Testis (tissue), 3 donors: ENCODE data around the gene TRPM3. TPM values are rescaled to one million over a fixed set of nuclear protein-coding genes. Genes with fewer than 3 reads are reported as not detected.

Experiments used
- DNase-seq: peaks from one replicate; pipeline ENCODE4 v3.0.0-alpha.2; 2019
- H3K27ac ChIP-seq, 2 donors: fragments of 200-600 bp; sonication (generic); one replicate each; pipeline ENCODE4 v1.5.1; 2019
- H3K27me3 ChIP-seq: fragments of 200-600 bp; sonication (generic); one replicate; pipeline ENCODE4 v1.5.1; 2019
- H3K36me3 ChIP-seq: fragments of 200-600 bp; sonication (generic); one replicate; pipeline ENCODE4 v1.5.1; 2017; ENCODE audit warnings: low read depth; ENCODE audit errors: missing control alignments
- H3K4me1 ChIP-seq: fragments of 200-600 bp; sonication (generic); one replicate; pipeline ENCODE4 v1.5.1; 2019
- H3K4me3 ChIP-seq, 2 donors: fragments of 200-600 bp; sonication (generic); one replicate each; pipeline ENCODE4 v1.5.1; 2017 to 2019
- H3K9me3 ChIP-seq: fragments of 200-600 bp; sonication (generic); one replicate; pipeline ENCODE4 v1.5.1; 2017
- POLR2A ChIP-seq: fragments of 450-650 bp; IDR thresholded peaks from one replicate; pipeline ENCODE4 v1.6.1; 2017; ENCODE audit warnings: antibody characterized with exemption, mild to moderate bottlenecking, moderate library complexity
- WGBS, 2 donors: methylation state at CpG; one replicate each; pipeline ENCODE4 v1.1.5; 2018; 5-methylcytosine and 5-hydroxymethylcytosine counted together
- intact Hi-C: fragments of 100-400 bp; cut with DNase I; formaldehyde crosslinking; loops from one replicate; pipeline ENCODE4 v1.15.1; 2023; ENCODE audit warnings: low total_unique reads
- polyA plus RNA-seq: library from polyadenylated mRNA; stranded (reverse); fragments of 350-450 nt; fragmentation: Illumina TruSeq; extraction: RNeasy Lipid Tissue Mini Kit (QIAGEN cat#74804); gene quantifications from one replicate; pipeline ENCODE4 v1.2.3, GENCODE V29; 2014; ENCODE audit warnings: low read depth, low replicate concordance; ENCODE audit not compliant: insufficient read depth
- total RNA-seq, 2 donors: library from RNA; depleted of rRNA; stranded (reverse); fragments of >200 nt; gene quantifications; one replicate each; pipeline ENCODE4 v1.2.3, GENCODE V29; 2016
- TF ChIP-seq, protein P1 (sequence below), 3 experiments: fragments of 450-650 bp in 2 of 3; fragments of 200-600 bp in 1 of 3; sonication (generic) in 1 of 3; IDR thresholded peaks; one replicate each; pipeline ENCODE4 v1.5.1; 2016 to 2019; ENCODE audit warnings: antibody characterized with exemption in 3 of 3, mild to moderate bottlenecking in 2 of 3, moderate library complexity in 1 of 3

Gene TRPM3
- total and polyA plus RNA-seq, 3 donors from 2014 or later, result 4.1 to 54.3 (median 43.9) TPM

DNA sequence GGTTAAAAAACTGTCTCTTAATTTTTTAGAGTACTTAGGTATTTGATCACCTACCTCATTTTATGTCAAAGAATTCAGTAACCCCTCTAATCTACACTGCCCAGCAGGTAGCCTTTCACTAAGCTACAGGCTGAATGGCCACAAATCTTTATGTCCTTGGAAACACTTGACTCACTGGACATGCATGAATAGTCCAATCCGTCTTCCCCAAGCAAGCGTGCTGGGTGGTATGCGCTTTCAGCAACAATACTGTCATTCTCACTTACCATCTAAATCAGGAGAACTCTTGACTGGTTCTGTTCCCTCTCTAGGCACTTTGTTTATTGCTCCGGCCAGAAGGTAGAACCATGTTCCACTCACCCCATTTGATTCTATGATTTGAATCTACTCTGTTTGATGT lies 73.1 kb downstream of the TRPM3 start:
- H3K27me3 ChIP-seq, result no peaks in the 10 kb centered on the region
- no peak overlapping the region for H3K27ac ChIP-seq
- 65 to 70% methylated on average over 4 of the region's 4 CpGs for WGBS, 2 donors
- H3K9me3 ChIP-seq, result no peaks in the 10 kb centered on the region
- no peaks in the 10 kb centered on the region for H3K4me1 ChIP-seq
- DNase-seq, result no peak
- H3K4me3 ChIP-seq, result no peak overlapping the region
- H3K36me3 ChIP-seq, result no peaks in the 10 kb centered on the region
- TF ChIP-seq, protein P1, sequence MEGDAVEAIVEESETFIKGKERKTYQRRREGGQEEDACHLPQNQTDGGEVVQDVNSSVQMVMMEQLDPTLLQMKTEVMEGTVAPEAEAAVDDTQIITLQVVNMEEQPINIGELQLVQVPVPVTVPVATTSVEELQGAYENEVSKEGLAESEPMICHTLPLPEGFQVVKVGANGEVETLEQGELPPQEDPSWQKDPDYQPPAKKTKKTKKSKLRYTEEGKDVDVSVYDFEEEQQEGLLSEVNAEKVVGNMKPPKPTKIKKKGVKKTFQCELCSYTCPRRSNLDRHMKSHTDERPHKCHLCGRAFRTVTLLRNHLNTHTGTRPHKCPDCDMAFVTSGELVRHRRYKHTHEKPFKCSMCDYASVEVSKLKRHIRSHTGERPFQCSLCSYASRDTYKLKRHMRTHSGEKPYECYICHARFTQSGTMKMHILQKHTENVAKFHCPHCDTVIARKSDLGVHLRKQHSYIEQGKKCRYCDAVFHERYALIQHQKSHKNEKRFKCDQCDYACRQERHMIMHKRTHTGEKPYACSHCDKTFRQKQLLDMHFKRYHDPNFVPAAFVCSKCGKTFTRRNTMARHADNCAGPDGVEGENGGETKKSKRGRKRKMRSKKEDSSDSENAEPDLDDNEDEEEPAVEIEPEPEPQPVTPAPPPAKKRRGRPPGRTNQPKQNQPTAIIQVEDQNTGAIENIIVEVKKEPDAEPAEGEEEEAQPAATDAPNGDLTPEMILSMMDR (IDR thresholded peaks at IDR 0.05), result no peak
- TF ChIP-seq POLR2A, result no peak
- intact Hi-C loops, result no loop called here

DNA sequence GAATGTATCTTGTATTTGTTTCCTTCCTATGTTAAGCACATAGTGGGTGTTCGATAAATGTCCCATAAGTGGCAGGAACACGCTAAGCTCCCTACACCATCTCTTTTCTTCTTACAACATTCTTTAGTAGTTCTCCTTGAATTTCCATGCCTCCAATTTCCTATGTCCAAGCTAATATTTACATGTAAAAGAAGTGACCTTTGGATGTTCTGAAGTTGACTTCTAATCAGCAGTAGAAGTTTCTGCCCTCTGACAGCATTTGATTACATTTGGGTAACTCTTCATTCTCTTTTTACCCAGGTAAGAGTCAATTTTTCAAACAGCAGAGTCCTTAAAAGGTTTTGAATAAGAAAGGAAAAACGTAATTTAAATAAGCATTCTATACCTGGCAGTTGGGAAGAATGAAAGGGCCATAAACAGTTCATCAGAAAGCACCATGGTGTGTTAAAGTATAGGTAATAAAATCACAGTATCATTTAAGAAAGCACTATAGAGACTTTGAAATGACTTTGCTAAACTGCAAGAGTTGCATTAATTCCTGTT lies 78.9 kb downstream of the TRPM3 start:
- H3K4me1 ChIP-seq, result no peaks in the 10 kb centered on the region
- 80 to 82% methylated on average over 3 of the region's 3 CpGs for WGBS, 2 donors
- no peak for DNase-seq
- intact Hi-C loops, result no loop called here
- H3K27ac ChIP-seq, result no peak overlapping the region
- no peaks in the 10 kb centered on the region for H3K27me3 ChIP-seq
- TF ChIP-seq POLR2A, result no peak
- TF ChIP-seq, protein P1 (IDR thresholded peaks at IDR 0.05), result no peak
- H3K4me3 ChIP-seq, result no peak overlapping the region
- no peaks in the 10 kb centered on the region for H3K36me3 ChIP-seq
- no peaks in the 10 kb centered on the region for H3K9me3 ChIP-seq

DNA sequence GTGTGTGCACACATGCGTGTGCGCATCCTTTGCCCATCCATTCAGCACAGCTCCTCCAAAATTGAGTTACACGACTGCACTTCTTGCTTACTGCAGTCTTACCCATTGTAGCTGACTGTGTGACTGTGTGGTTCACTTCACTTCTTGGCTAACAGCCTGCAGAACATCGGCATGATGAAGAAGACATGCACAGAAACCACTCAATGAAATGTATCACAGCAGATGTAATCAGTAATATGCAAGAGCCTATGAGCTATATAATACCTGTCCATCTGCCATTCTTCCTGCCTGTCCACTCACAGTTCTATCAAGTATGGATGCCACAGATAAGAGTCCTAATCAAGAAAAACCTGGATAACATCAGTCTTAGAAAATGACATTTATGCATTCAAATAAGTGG lies 83.9 kb downstream of the TRPM3 start:
- intact Hi-C loops, result no loop called here
- Histone ChIP-seq H3K4me3 (no peak overlapping the region), H3K9me3 (no peaks in the 10 kb centered on the region), H3K4me1 (no peaks in the 10 kb centered on the region), H3K36me3 (no peaks in the 10 kb centered on the region), H3K27me3 (no peaks in the 10 kb centered on the region), H3K27ac (no peak overlapping the region)
- no peak for DNase-seq
- TF ChIP-seq, protein P1 (IDR thresholded peaks at IDR 0.05), result no peak
- no peak for TF ChIP-seq POLR2A
- 94% methylated on average over 4 of the region's 4 CpGs for WGBS, 2 donors

DNA sequence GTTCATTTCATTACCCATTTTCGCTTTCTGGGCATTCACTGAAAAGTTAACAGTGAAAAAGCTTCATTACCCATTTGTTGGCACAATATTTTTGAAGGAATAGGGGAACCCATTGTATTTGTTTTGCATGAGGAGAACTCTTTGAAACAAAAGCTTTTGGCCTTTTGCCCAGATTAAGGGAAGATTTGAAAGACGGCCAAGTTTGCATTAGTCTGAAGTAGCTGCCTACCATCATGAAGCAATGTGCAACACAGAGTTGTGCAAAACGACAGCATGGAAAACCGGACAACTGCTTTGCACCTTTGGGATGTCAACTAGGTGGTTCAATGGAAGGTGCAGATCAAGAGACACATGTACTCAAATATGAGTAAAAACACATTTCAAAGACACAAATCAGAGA lies 84.9 kb downstream of the TRPM3 start:
- intact Hi-C loops, result no loop called here
- H3K27ac ChIP-seq, result no peak overlapping the region
- H3K4me3 ChIP-seq, result no peak overlapping the region
- peak; percentile 40 for DNase-seq
- WGBS, 2 donors, result 44 to 57% methylated on average over 4 of the region's 4 CpGs
- no peaks in the 10 kb centered on the region for H3K4me1 ChIP-seq
- H3K9me3 ChIP-seq, result no peaks in the 10 kb centered on the region
- no peak for TF ChIP-seq POLR2A
- TF ChIP-seq, protein P1 (IDR thresholded peaks at IDR 0.05), result no peak
- no peaks in the 10 kb centered on the region for H3K36me3 ChIP-seq
- H3K27me3 ChIP-seq, result no peaks in the 10 kb centered on the region

DNA sequence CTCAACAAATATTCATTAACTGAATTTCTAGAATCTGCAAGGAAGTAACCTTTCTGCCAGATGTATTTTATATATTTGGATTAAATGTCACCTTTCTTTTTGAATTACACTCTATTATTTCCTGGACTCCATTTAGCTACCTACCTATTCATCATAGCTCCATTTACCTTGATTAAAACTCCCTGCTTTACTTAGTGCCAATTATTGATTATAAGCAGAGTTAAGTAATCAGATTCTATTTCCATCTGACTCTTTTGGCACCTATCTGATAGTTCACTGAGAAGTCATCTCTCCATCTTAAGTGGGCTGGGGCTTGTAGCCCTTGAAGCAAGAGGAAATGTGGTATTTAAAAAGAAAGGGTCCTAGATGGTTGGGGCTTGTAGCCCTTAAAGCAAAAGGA lies 88.6 kb downstream of the TRPM3 start:
- Histone ChIP-seq H3K4me1 (no peaks in the 10 kb centered on the region), H3K9me3 (no peaks in the 10 kb centered on the region), H3K36me3 (no peaks in the 10 kb centered on the region), H3K4me3 (no peak overlapping the region), H3K27ac (no peak overlapping the region), H3K27me3 (no peaks in the 10 kb centered on the region)
- TF ChIP-seq POLR2A, result no peak
- TF ChIP-seq, protein P1 (IDR thresholded peaks at IDR 0.05), result no peak
- intact Hi-C loops, result no loop called here
- DNase-seq, result no peak
